Heart left ventricle (tissue), 16 donors: ENCODE results near the gene RAB22A. TPM values are rescaled to one million over a fixed set of nuclear protein-coding genes. Genes with fewer than 3 reads are reported as not detected.

Source experiments
- ATAC-seq, 4 donors: fragments of 200-7000 bp; cut with Tn5 transposase; one replicate each; pipeline ENCODE4 v1.9.1; 2020 to 2022; ENCODE audit warnings: moderate library complexity in 4 of 4, mild to moderate bottlenecking in 3 of 4, moderate number of reproducible peaks in 1 of 4
- DNase-seq, 5 donors: peaks; one replicate each; pipeline ENCODE4 v3.0.0-alpha.2; 2020
- H3K27ac ChIP-seq, 12 donors: fragments of 200-600 bp; sonication (generic) in 4 of 12; one replicate each; pipeline versions ENCODE4 v1.5.0 to v1.8.0; 2016 to 2022; ENCODE audit warnings: mild to moderate bottlenecking in 2 of 12
- H3K27me3 ChIP-seq, 9 donors: fragments of 200-600 bp; sonication (generic) in 2 of 9; one replicate each; pipeline versions ENCODE4 v1.5.1 to v1.8.0; 2016 to 2022; ENCODE audit warnings: mild to moderate bottlenecking in 3 of 9
- H3K36me3 ChIP-seq, 9 donors: fragments of 200-600 bp; sonication (generic) in 2 of 9; one replicate each; pipeline versions ENCODE4 v1.5.0 to v1.8.0; 2018 to 2022; ENCODE audit warnings: mild to moderate bottlenecking in 2 of 9
- H3K4me1 ChIP-seq, 12 donors: fragments of 200-600 bp; sonication (generic) in 4 of 12; one replicate each; pipeline versions ENCODE4 v1.5.0 to v1.8.0; 2016 to 2022; ENCODE audit warnings: mild to moderate bottlenecking in 3 of 12
- H3K4me3 ChIP-seq, 12 donors: fragments of 200-600 bp; sonication (generic) in 4 of 12; one replicate each; pipeline versions ENCODE4 v1.5.0 to v1.8.0; 2017 to 2022; ENCODE audit warnings: mild to moderate bottlenecking in 9 of 12, moderate library complexity in 4 of 12
- H3K9me3 ChIP-seq, 12 donors: fragments of 200-600 bp; sonication (generic) in 4 of 12; one replicate each; pipeline versions ENCODE4 v1.5.0 to v1.8.0; 2016 to 2022; ENCODE audit warnings: mild to moderate bottlenecking in 1 of 12
- CTCF ChIP-seq, 12 donors: fragments of 200-600 bp; sonication (generic) in 4 of 12; IDR thresholded peaks; one replicate each; pipeline versions ENCODE4 v1.5.0 to v1.8.0; 2018 to 2022; ENCODE audit warnings: antibody characterized with exemption in 12 of 12, mild to moderate bottlenecking in 5 of 12
- POLR2A ChIP-seq, 2 donors: fragments of 450-650 bp; IDR thresholded peaks; one replicate each; pipeline ENCODE4 v1.6.1; 2017; ENCODE audit warnings: antibody characterized with exemption in 2 of 2, mild to moderate bottlenecking in 2 of 2, moderate library complexity in 2 of 2
- WGBS, 4 donors: extraction: QIAGEN DNeasy Blood & Tissue Kit in 2 of 4; methylation state at CpG; one replicate each; pipeline versions ENCODE4 v1.1.5 to v1.1.7; 2013 to 2018; 5-methylcytosine and 5-hydroxymethylcytosine counted together
- intact Hi-C, 10 donors: fragments of 100-400 bp; cut with DNase I; formaldehyde crosslinking; loops; one replicate each; pipeline versions ENCODE4 v1.11.1 to v1.14.2; 2022
- polyA plus RNA-seq, 2 donors: library from polyadenylated mRNA; stranded (reverse); fragments of 200-250 nt; gene quantifications; one replicate each; pipeline ENCODE4 v1.2.3, GENCODE V29; 2013
- total RNA-seq, 9 donors: library from RNA; depleted of rRNA in 2 of 9; stranded (reverse); fragments of >200 nt in 2 of 9; fragmentation: NEBNext Ultra II Directional in 3 of 9; extraction: Animal tissue kit (Norgen Biotek cat#: 25700) in 3 of 9; gene quantifications; one replicate each; pipeline versions ENCODE4 v1.1.0 to v1.2.4, GENCODE V29; 2016 to 2023
- donor health status: ischemic (EF 13 %, LVEDD 7.1; RV severe dilation, severe dysfunction).
- donor health status: healthy with polysubstance abuse.
- donor health status: DM: no; HTN: yes; CAD: no.
- donor health status: DM: no; HTN: no; CAD: no.
- donor health status: ischemic (EF 25% LVEDD 6.9; RV normal size, moderate dysfunction).
- donor health status: ischemic (EF 25% LVEDD 5.7; RV mildly dilated, moderate dysfunction).
- donor health status: healthy.
- donor health status: DM: yes; HTN: yes; CAD: no.
- donor health status: ischemic (EF 35%, LVEDD 5.7; RV mildly dilated, moderate dysfunction).
- donor health status: nonischemic (EF 11% LVEDD 7.7; RV severe dilation, severe dysfunction).
- donor health status: DM: yes; HTN: yes; CAD: no.
- donor health status: PGD.
- donor health status: ischemic (EF 29% LVEDD 5.4; RV normal size, mild dysfunction).
- donor health status: nonischemic (EF 23%, LVEDD 6.1; RV moderate dilation, normal function).

The RAB22A gene
- total and polyA plus RNA-seq, 11 donors, result 3.0 to 9.7 (median 6.4) TPM

GRCh38 chr20:58308290-58308679 lies 1.2 kb upstream of the RAB22A start:
- ATAC-seq (no peak), DNase-seq (no peak)
- Histone ChIP-seq H3K9me3 (no peaks in the 10 kb centered on the region), H3K4me1 (peaks cover 0 to 52% (median 15%) of the 10 kb centered on the region in 12 donors), H3K4me3 (peak overlapping the region; percentile 67 to 100 (median 98)), H3K27ac (peak overlapping the region in 9 of 12 donors; percentile 56 to 85 (median 79)), H3K36me3 (peaks cover 0 to 26% (median 14%) of the 10 kb centered on the region in 9 donors), H3K27me3 (no peaks in the 10 kb centered on the region)
- intact Hi-C loops, result loop anchor here in 3 of 10 donors (5.0 to 10.0 kb wide), 3 partner anchors 79 to 347 kb away; partner anchors contain the start of genes STX16 (in 1 of the 3) and VAPB (in 1 of the 3)
- TF ChIP-seq POLR2A (IDR thresholded peaks at IDR 0.05), result no peak
- no peak for TF ChIP-seq CTCF (IDR thresholded peaks at IDR 0.05)
- WGBS, 4 donors, result 65 to 75% (median 70%) methylated on average over 9 of the region's 9 CpGs

- intact Hi-C loops, result loop anchor here in 3 of 10 donors (5.0 to 10.0 kb wide), 3 partner anchors 78 to 346 kb away; partner anchors contain the start of genes STX16 (in 1 of the 3) and VAPB (in 1 of the 3)
- WGBS, 4 donors, result 10 to 46% (median 15%) methylated on average over 8 to 41 of the region's 41 CpGs
- peaks cover 0 to 52% (median 16%) of the 10 kb centered on the region in 12 donors for H3K4me1 ChIP-seq
- ATAC-seq, result peak; percentile 91 to 94 (median 93)
- H3K27me3 ChIP-seq, result no peaks in the 10 kb centered on the region
- peaks cover 0 to 32% (median 19%) of the 10 kb centered on the region in 9 donors for H3K36me3 ChIP-seq
- peak overlapping the region; percentile 67 to 100 (median 98) for H3K4me3 ChIP-seq
- peak overlapping the region; percentile 13 to 85 (median 74) for H3K27ac ChIP-seq
- DNase-seq, result peak; percentile 70 to 90 (median 75)
- no peak for TF ChIP-seq CTCF (IDR thresholded peaks at IDR 0.05)
- H3K9me3 ChIP-seq, result no peaks in the 10 kb centered on the region
Observed at GRCh38 chr20:58308680-58309527, 611 bp upstream of the RAB22A start.

- 3 to 27% (median 11%) methylated on average over 1 of the region's 1 CpG for WGBS, 4 donors
- peak overlapping the region; percentile 85 to 100 (median 99) for H3K4me3 ChIP-seq
- DNase-seq (no peak), ATAC-seq (no peak)
- peaks cover 0 to 42% (median 26%) of the 10 kb centered on the region in 9 donors for H3K36me3 ChIP-seq
- intact Hi-C loops, result loop anchor here in 6 of 10 donors (1.0 to 10.0 kb wide), 6 partner anchors 64 to 137 kb away; partner anchors contain the start of gene VAPB (in 4 of the 6)
- no peaks in the 10 kb centered on the region for H3K9me3 ChIP-seq
- peaks cover 0 to 48% (median 16%) of the 10 kb centered on the region in 12 donors for H3K4me1 ChIP-seq
- H3K27me3 ChIP-seq, result no peaks in the 10 kb centered on the region
- TF ChIP-seq CTCF (IDR thresholded peaks at IDR 0.05), result no peak
- TF ChIP-seq POLR2A (IDR thresholded peaks at IDR 0.05), result no peak
- H3K27ac ChIP-seq, result peak overlapping the region in 11 of 12 donors; percentile 79 to 93 (median 89)
Observed at GRCh38 chr20:58310291-58310782, 822 bp downstream of the RAB22A start.

GRCh38 chr20:58312836-58313235 lies 3.3 kb downstream of the RAB22A start:
- Histone ChIP-seq H3K4me1 (peaks cover 0 to 26% (median 16%) of the 10 kb centered on the region in 12 donors), H3K27me3 (no peaks in the 10 kb centered on the region), H3K36me3 (peaks cover 0 to 61% (median 40%) of the 10 kb centered on the region in 9 donors), H3K9me3 (no peaks in the 10 kb centered on the region), H3K4me3 (no peak overlapping the region), H3K27ac (no peak overlapping the region)
- ATAC-seq, result no peak
- TF ChIP-seq POLR2A (IDR thresholded peaks at IDR 0.05) (no peak), CTCF (IDR thresholded peaks at IDR 0.05) (no peak)
- 50 to 93% (median 86%) methylated on average over 2 of the region's 2 CpGs for WGBS, 4 donors
- intact Hi-C loops, result loop anchor here in 5 of 10 donors (5.0 to 10.0 kb wide), 5 partner anchors 62 to 134 kb away; partner anchors contain the start of gene VAPB (in 3 of the 5)
- no peak for DNase-seq
